LNCAP (cell line): Measurements from ENCODE around the gene ITM2B.

ENCODE experiments used
- TF ChIP-seq, protein P1 (sequence below): fragments of 450-650 bp; IDR thresholded peaks from 2 replicates; pipeline ENCODE4 v1.5.1; 2017; ENCODE audit warnings: mild to moderate bottlenecking

Gene ITM2B

DNA sequence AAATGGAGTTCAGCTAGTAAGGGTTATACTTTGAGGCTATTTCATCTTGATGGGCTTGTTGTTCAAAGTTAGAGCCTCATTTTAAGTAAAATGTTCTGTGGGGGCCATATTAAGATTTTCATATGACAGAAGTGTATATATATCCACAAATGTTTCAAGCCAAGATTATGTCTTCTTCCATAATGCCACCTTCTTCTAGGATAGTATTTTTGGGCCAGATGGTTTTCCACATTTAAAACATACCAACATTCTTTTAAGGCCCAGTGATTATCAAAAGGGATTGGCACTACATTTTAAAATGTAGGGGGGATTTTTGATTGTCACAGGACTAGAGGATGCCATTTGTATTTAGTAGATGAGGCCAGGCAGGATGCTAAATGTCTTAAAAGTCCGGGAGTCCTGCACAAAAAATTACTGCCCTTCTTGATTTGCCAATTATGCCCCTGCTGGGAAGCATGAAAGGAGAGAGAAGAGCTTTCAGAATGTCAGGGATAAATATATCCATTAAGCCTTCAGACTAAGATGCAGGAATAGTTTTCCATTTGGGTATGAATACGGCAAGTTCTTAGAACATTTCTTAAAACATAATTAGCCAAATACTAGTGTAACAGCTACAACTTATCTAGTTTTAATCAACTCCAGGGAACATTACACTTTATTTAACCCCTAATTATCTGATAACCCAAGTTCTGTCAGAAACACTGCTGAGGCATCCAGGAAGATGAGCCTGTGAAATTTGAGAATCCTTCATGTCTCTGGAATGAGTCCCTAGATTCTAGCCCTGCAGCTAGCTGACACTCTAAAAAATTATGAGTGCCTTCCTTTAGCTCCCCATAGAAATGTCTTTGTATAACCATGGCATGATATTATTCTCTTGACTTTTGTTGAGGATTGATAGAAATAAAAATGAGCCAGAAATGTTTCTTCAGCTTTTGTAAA is 34.0 kb downstream of the ITM2B start:
- TF ChIP-seq, protein P1, sequence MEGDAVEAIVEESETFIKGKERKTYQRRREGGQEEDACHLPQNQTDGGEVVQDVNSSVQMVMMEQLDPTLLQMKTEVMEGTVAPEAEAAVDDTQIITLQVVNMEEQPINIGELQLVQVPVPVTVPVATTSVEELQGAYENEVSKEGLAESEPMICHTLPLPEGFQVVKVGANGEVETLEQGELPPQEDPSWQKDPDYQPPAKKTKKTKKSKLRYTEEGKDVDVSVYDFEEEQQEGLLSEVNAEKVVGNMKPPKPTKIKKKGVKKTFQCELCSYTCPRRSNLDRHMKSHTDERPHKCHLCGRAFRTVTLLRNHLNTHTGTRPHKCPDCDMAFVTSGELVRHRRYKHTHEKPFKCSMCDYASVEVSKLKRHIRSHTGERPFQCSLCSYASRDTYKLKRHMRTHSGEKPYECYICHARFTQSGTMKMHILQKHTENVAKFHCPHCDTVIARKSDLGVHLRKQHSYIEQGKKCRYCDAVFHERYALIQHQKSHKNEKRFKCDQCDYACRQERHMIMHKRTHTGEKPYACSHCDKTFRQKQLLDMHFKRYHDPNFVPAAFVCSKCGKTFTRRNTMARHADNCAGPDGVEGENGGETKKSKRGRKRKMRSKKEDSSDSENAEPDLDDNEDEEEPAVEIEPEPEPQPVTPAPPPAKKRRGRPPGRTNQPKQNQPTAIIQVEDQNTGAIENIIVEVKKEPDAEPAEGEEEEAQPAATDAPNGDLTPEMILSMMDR, result no peak

DNA sequence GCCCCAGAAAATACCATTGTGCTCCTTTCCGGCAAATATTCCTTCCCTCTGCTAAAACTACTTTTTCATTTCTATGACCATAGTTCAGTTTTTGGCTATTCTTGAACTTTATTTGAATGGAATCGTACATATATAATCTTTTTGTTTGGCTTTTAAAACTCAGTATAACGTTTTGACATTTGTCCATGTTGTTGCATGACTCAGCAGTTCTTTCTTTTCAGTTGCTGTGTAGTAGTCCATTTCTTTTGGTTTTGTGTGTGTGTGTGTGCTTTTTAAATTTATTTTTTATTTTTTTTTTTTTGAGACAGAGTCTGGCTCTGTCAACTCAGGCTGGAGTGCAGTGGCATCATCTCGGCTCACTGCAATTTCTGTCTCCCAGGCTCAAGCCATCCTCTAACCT is 35.0 kb downstream of the ITM2B start:
- TF ChIP-seq, protein P1, result no peak

DNA sequence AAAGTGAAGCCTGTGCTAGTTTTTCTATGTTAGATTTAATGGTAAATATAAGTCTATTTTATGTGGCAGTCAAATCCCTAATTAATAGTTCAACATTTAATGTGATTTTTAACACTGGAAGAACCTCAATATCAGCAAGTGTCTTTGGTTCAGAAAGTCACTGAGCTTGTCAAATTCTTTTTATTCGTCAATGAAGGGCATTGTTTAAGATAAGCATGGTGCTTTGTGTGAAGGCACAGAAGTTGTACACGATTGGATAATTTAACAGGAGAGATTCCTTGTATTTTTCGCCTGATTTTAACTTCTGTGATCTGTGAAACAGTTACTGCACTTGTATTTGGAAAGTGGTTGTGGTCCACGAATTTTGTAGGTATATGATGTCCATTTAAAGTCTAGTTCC is 40.3 kb downstream of the ITM2B start:
- TF ChIP-seq, protein P1, result no peak

DNA sequence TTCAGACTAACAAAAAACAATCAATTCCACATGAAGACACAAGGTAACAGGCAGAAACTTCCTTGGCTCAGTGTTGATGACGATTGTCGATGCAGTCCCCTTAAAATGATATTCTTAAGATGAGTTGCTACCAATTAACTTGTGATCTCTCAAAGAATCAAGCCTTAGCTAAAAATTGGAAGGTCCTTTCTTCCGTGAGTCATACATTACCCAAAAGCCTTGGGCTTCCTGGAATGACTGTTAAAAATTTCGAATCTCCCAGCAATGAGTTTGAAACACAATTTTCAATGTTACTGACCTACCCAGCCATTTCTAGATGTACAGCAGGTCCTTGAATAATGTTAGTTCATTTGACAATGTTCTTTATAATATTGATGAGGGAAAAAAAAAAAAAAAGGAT is 42.5 kb downstream of the ITM2B start:
- TF ChIP-seq, protein P1, result no peak

DNA sequence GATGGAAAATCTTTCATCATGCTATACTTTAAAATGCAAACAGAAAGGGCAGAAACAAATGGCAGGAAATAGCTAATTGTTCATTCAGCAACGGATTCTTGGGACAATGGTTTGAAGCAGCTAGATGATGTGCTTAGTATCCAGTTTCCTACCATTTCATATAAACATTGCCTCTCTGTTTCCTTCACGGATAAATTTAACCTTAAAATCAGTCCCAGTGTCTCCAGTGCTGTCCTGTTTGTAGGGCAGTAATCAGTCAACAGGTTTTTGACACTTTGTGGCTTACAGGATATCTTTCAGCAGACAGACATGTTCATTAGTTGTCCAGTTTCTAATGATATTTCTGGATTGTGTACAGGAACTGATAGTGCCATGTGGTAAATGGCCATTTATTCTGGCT is 45.8 kb downstream of the ITM2B start:
- TF ChIP-seq, protein P1, result no peak

DNA sequence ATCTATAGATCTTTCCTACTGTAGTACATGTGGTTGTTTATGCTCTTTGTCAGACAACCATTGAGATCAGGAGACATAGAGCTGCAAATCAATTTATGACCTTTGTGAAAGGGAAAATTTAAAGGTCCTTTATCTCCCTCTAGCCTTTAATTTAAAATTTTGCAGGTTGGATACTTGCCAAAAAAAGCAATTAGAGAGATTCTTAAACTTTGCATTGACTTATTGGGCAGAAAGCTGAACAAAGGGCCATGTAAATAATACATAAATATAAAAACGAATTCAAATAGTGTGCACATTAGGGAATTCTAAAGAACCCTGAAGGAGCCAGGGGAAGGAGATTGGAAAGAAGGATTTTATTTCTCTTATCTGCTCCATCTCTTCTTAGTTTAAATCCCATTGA is 48.5 kb downstream of the ITM2B start:
- TF ChIP-seq, protein P1, result no peak

DNA sequence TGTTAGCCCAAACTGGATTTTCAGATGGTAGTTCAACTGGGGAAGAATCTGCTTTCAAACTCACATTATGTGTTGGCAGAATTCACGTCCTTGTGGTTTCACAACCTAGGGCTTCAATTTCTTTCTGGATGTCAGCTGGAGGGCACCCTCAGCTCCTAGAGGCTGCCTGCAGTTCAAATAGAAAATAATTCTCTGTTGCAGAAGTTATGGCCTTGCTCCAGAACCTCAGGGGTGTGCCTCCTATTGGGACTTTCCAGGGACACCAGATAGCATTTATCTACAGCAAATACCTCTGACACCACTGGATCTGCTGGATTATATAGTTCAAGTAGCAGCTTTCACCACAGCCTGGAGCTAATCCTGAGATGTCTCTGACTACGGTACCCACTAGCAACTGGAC is 58.7 kb downstream of the ITM2B start:
- TF ChIP-seq, protein P1, result no peak
